Caco-2 (cell line): ENCODE measurements around the gene GIPC2. TPM values are rescaled to one million over a fixed set of nuclear protein-coding genes. Genes with fewer than 3 reads are reported as not detected.

Experiments used
- BruUV-seq: library from RNA; stranded (reverse); fragments of 400-500 nt; replicated peaks from 2 replicates; lab custom pipeline; 2021; lab: Mats Ljungman, UMichigan
- CTCF ChIA-PET: fragments of 300-600 bp; sonication (Branson Sonifier 250); formaldehyde crosslinking; loops from one replicate; lab custom pipeline; 2022; ENCODE audit warnings: antibody characterized with exemption; lab: Charles Lee
- POLR2A ChIA-PET: fragments of 300-600 bp; sonication (Branson Sonifier 250); formaldehyde crosslinking; loops from one replicate; lab custom pipeline; 2022; ENCODE audit warnings: antibody characterized with exemption; lab: Charles Lee
- DNase-seq, 2 experiments: peaks; one replicate each; pipeline versions ENCODE4 v3.0.0 to v3.0.0-alpha.2; 2020 to 2022
- H3K27me3 ChIP-seq: replicated peaks from 2 replicates; pipeline ENCODE4 v1.6.0; 2011; ENCODE audit warnings: low read length; ENCODE audit not compliant: control insufficient read depth, insufficient read depth
- H3K36me3 ChIP-seq: 2 replicates; pipeline ENCODE4 v1.5.1; 2011; ENCODE audit warnings: low read length; ENCODE audit not compliant: control insufficient read depth, insufficient read depth
- H3K4me1 ChIP-seq: fragments of 250-450 bp; sonication (Bioruptor Pico); 2 replicates; pipeline ENCODE4 v1.5.1; 2020; ENCODE audit warnings: mild to moderate bottlenecking
- H3K4me3 ChIP-seq: 2 replicates; pipeline ENCODE4 v1.5.1; 2011; ENCODE audit warnings: low read depth, mild to moderate bottlenecking, control low read depth, low read length
- H3K9me3 ChIP-seq: fragments of 250-450 bp; sonication (Bioruptor Pico); 2 replicates; pipeline ENCODE4 v1.5.1; 2020; ENCODE audit warnings: mild to moderate bottlenecking, moderate library complexity
- H3K27ac Mint-ChIP-seq: one replicate; pipeline ENCODE4 v1.8.0; 2022; ENCODE audit warnings: mixed read lengths; ENCODE audit not compliant: unreplicated experiment
- H3K27me3 Mint-ChIP-seq: one replicate; pipeline ENCODE4 v1.8.0; 2022; ENCODE audit warnings: mixed read lengths; ENCODE audit not compliant: insufficient read depth, unreplicated experiment
- H3K36me3 Mint-ChIP-seq: one replicate; pipeline ENCODE4 v1.8.0; 2022; ENCODE audit warnings: mild to moderate bottlenecking, mixed read lengths; ENCODE audit not compliant: insufficient read depth, unreplicated experiment
- H3K4me1 Mint-ChIP-seq: one replicate; pipeline ENCODE4 v1.8.0; 2022; ENCODE audit warnings: low read depth, mixed read lengths; ENCODE audit not compliant: unreplicated experiment
- H3K4me3 Mint-ChIP-seq: one replicate; pipeline ENCODE4 v1.8.0; 2022; ENCODE audit warnings: mild to moderate bottlenecking, moderate library complexity, mixed read lengths; ENCODE audit not compliant: unreplicated experiment
- H3K9me3 Mint-ChIP-seq: one replicate; pipeline ENCODE4 v1.8.0; 2022; ENCODE audit warnings: mixed read lengths; ENCODE audit not compliant: unreplicated experiment
- CTCF ChIP-seq, 2 experiments: fragments of 200-600 bp in 1 of 2; IDR thresholded peaks; 1 replicate in 1 of 2; 2 replicates in 1 of 2; pipeline versions ENCODE4 v1.5.1 to v1.8.0; 2011 to 2022; ENCODE audit warnings: antibody characterized with exemption in 1 of 2, control low read depth in 1 of 2, inconsistent platforms in 1 of 2, low read depth in 1 of 2, low read length in 1 of 2, mild to moderate bottlenecking in 1 of 2, moderate library complexity in 1 of 2; ENCODE audit not compliant: insufficient read depth in 1 of 2, severe bottlenecking in 1 of 2, unreplicated experiment in 1 of 2
- intact Hi-C: fragments of 100-400 bp; cut with micrococcal nuclease; formaldehyde crosslinking; loops from one replicate; pipeline ENCODE4 v1.10.0; 2022; ENCODE audit not compliant: unreplicated experiment
- total RNA-seq: library from RNA; stranded (reverse); gene quantifications from 2 replicates; pipeline ENCODE4 v1.2.3, GENCODE V29; 2022

The GIPC2 gene
- total RNA-seq, 1 experiment from 2014 or later = 4.4 TPM

- peak within 1 kb of the TSS; percentile 32 for H3K4me3 ChIP-seq
- ChIA-PET CTCF (interaction anchor here (1.9 kb wide), 1 partner anchor 109 kb away, joined by 14 read pairs; no protein-coding TSS in a partner anchor), POLR2A (interaction anchor here (0.6 to 2.0 kb wide), 5 partner anchors 18 to 1709 kb away, joined by 3 to 25 read pairs (median 4); partner anchors contain the start of genes FUBP1 and GIPC2)
- intact Hi-C loops = loop anchor here (1.0 kb wide), 3 partner anchors 26 to 109 kb away; partner anchors contain the start of genes FUBP1 and GIPC2
- Mint-ChIP-seq H3K9me3 (no peaks in the 10 kb centered on the region), H3K4me1 (no peaks in the 10 kb centered on the region), H3K27ac (peak within 1 kb of the TSS; percentile 90), H3K36me3 (peaks cover 10% of the 10 kb centered on the region), H3K4me3 (peak within 1 kb of the TSS; percentile 79), H3K27me3 (no peaks in the 10 kb centered on the region)
- no peaks in the 10 kb centered on the region for H3K4me1 ChIP-seq
- H3K27me3 ChIP-seq = no peaks in the 10 kb centered on the region
- TF ChIP-seq CTCF (IDR thresholded peaks at IDR 0.05; ENCODE audit: insufficient read depth in 1 of 2, low read depth in 1 of 2, low read length in 1 of 2, severe bottlenecking in 1 of 2, unreplicated experiment in 1 of 2) = no peak
- H3K9me3 ChIP-seq = no peaks in the 10 kb centered on the region
- H3K36me3 ChIP-seq = no peaks in the 10 kb centered on the region
- BruUV-seq = TSS peak; percentile 69
- DNase-seq = peak; percentile 69 to 80
These were observed 40.9 kb upstream of the GIPC2 start, which contains the start of gene DNAJB4 for GRCh38 chr1:78004719-78005447. TSS of gene DNAJB4 (plus strand) at chr1:78004939. CDS start at chr1:78005111, 172 bp downstream.

GRCh38 chr1:78005448-78005722, 40.4 kb upstream of the GIPC2 start:
- Histone ChIP-seq H3K4me3 (peak overlapping the region; percentile 32), H3K27me3 (no peaks in the 10 kb centered on the region), H3K36me3 (no peaks in the 10 kb centered on the region), H3K9me3 (no peaks in the 10 kb centered on the region), H3K4me1 (no peaks in the 10 kb centered on the region)
- intact Hi-C loops = no loop called here
- ChIA-PET CTCF (interaction anchor here (1.9 kb wide), 1 partner anchor 109 kb away, joined by 14 read pairs; no protein-coding TSS in a partner anchor), POLR2A (interaction anchor here (0.9 to 2.0 kb wide), 3 partner anchors 19 to 41 kb away, joined by 4 to 25 read pairs (median 15); partner anchors contain the start of genes FUBP1 and GIPC2)
- Mint-ChIP-seq H3K27me3 (no peaks in the 10 kb centered on the region), H3K27ac (peak overlapping the region; percentile 90), H3K36me3 (peaks cover 10% of the 10 kb centered on the region), H3K9me3 (no peaks in the 10 kb centered on the region), H3K4me1 (no peaks in the 10 kb centered on the region), H3K4me3 (peak overlapping the region; percentile 79)
- no TSS peak for BruUV-seq
- no peak for DNase-seq
- TF ChIP-seq CTCF (IDR thresholded peaks at IDR 0.05; ENCODE audit: insufficient read depth in 1 of 2, low read depth in 1 of 2, low read length in 1 of 2, severe bottlenecking in 1 of 2, unreplicated experiment in 1 of 2) = no peak

- Histone ChIP-seq H3K4me1 (no peaks in the 10 kb centered on the region), H3K9me3 (no peaks in the 10 kb centered on the region), H3K27me3 (no peaks in the 10 kb centered on the region), H3K36me3 (no peaks in the 10 kb centered on the region), H3K4me3 (peak overlapping the region; percentile 16)
- Mint-ChIP-seq H3K36me3 (peaks cover 10% of the 10 kb centered on the region), H3K9me3 (no peaks in the 10 kb centered on the region), H3K4me3 (peak overlapping the region; percentile 79), H3K27me3 (no peaks in the 10 kb centered on the region), H3K4me1 (no peaks in the 10 kb centered on the region), H3K27ac (no peak overlapping the region)
- intact Hi-C loops = no loop called here
- no TSS peak for BruUV-seq
- POLR2A ChIA-PET = no interaction called here
- no peak for DNase-seq
- CTCF ChIA-PET = no interaction called here
- TF ChIP-seq CTCF (IDR thresholded peaks at IDR 0.05; ENCODE audit: insufficient read depth in 1 of 2, low read depth in 1 of 2, low read length in 1 of 2, severe bottlenecking in 1 of 2, unreplicated experiment in 1 of 2) = no peak
These were observed 40.0 kb upstream of the GIPC2 start for GRCh38 chr1:78005755-78006154.
